Skeletal muscle tissue (tissue), 4 donors: ENCODE data around the gene PPDPF. TPM values are rescaled to one million over a fixed set of nuclear protein-coding genes. Genes with fewer than 3 reads are reported as not detected.
"Not testable (repeated sequence)": the region's sequence is repeated elsewhere in the genome, so short reads cannot be mapped to it uniquely, and the experiment has no call there.

Source experiments
- H3K27ac ChIP-seq: one replicate; pipeline ENCODE4 v1.7.0; 2013; ENCODE audit warnings: mild to moderate bottlenecking, low read depth, low read length, inconsistent platforms
- H3K27me3 ChIP-seq, 3 donors: one replicate each; pipeline ENCODE4 v1.7.0; 2013; ENCODE audit warnings: low read length in 3 of 3; ENCODE audit not compliant: control insufficient read depth in 3 of 3, insufficient read depth in 3 of 3
- H3K36me3 ChIP-seq, 3 donors: one replicate each; pipeline ENCODE4 v1.7.0; 2013; ENCODE audit warnings: low read length in 3 of 3; ENCODE audit not compliant: control insufficient read depth in 3 of 3, insufficient read depth in 3 of 3
- H3K4me1 ChIP-seq, 3 donors: one replicate each; pipeline ENCODE4 v1.7.0; 2013; ENCODE audit warnings: low read length in 3 of 3, mild to moderate bottlenecking in 3 of 3; ENCODE audit not compliant: control insufficient read depth in 3 of 3, insufficient read depth in 3 of 3
- H3K4me3 ChIP-seq, 3 donors: one replicate each; pipeline ENCODE4 v1.7.0; 2013; ENCODE audit warnings: low read length in 3 of 3
- H3K9ac ChIP-seq, 3 donors: one replicate each; pipeline ENCODE4 v1.7.0; 2013; ENCODE audit warnings: low read length in 3 of 3, mild to moderate bottlenecking in 3 of 3, moderate library complexity in 2 of 3, low read depth in 1 of 3
- H3K9me3 ChIP-seq, 3 donors: one replicate each; pipeline ENCODE4 v1.7.0; 2013; ENCODE audit warnings: low read length in 3 of 3; ENCODE audit not compliant: control insufficient read depth in 3 of 3
- total RNA-seq: library from RNA; depleted of rRNA; stranded (reverse); fragments of >200 nt; gene quantifications from one replicate; pipeline ENCODE4 v1.2.3, GENCODE V29; 2014
- donor health status: Osteomylitis.

PPDPF gene
- total RNA-seq, 1 donor from 2014 or later: 24.0 TPM

DNA sequence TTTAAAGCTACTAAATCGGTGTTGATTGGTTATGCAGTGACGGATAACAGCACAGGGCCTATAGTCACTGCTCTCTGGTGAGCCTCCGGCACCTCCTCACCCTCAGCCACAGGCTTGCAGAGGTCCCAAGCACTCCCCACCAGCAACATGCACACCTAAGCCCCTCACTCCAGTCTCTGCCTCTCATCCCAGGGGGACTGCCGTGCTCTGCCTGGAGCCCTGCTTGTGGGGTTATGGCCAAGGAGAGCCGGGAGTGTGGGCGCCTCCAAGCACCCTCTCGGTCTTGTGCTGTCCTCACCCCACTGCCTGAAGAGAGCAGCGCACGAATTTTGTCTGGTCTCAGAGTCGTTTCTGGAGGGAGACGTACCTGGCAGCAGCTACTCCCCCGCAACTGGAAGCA lies 14.8 kb upstream of the PPDPF start:
- H3K9me3 ChIP-seq: peaks cover 0 to 8% (median 7%) of the 10 kb centered on the region in 3 donors
- H3K27ac ChIP-seq: no peak overlapping the region
- H3K4me3 ChIP-seq: no peak overlapping the region
- no peaks in the 10 kb centered on the region for H3K36me3 ChIP-seq
- H3K9ac ChIP-seq: no peak overlapping the region
- H3K27me3 ChIP-seq: peaks cover 0 to 2% (median 0%) of the 10 kb centered on the region in 3 donors
- peaks cover 15 to 31% (median 31%) of the 10 kb centered on the region in 3 donors for H3K4me1 ChIP-seq

DNA sequence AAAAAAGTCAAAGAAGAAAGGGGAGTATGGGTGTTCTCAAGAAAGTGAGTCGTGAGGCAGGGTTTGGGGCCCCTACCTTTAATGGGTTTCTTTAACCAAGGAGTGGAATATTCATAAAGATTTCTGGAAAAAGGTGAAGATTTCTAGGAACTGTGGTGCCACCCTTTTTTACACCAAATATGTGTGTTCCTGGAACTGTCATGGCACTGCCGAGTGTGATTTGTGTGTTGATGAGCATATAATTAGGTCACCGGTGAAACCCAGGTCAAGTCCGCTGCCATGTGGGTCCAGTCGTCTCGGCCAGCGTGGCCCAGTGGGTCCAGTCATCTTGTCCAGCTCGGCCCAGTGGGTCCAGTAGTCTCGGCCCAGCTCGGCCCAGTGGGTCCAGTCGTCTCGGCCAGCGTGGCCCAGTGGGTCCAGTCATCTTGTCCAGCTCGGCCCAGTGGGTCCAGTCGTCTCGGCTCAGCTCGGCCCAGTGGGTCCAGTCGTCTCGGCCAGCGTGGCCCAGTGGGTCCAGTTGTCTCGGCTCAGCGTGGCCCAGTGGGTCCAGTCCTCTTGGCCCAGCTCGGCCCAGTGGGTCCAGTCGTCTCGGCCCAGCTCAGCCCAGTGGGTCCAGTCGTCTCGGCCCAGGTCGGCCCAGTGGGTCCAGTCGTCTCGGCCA lies 13.4 kb upstream of the PPDPF start:
- H3K27ac ChIP-seq: no peak overlapping the region
- H3K9ac ChIP-seq: no peak overlapping the region
- H3K4me1 ChIP-seq: peaks cover 8 to 21% (median 19%) of the 10 kb centered on the region in 3 donors
- H3K4me3 ChIP-seq: no peak overlapping the region
- H3K36me3 ChIP-seq: no peaks in the 10 kb centered on the region
- peaks cover 0 to 8% (median 7%) of the 10 kb centered on the region in 3 donors for H3K9me3 ChIP-seq
- H3K27me3 ChIP-seq: no peaks in the 10 kb centered on the region

DNA sequence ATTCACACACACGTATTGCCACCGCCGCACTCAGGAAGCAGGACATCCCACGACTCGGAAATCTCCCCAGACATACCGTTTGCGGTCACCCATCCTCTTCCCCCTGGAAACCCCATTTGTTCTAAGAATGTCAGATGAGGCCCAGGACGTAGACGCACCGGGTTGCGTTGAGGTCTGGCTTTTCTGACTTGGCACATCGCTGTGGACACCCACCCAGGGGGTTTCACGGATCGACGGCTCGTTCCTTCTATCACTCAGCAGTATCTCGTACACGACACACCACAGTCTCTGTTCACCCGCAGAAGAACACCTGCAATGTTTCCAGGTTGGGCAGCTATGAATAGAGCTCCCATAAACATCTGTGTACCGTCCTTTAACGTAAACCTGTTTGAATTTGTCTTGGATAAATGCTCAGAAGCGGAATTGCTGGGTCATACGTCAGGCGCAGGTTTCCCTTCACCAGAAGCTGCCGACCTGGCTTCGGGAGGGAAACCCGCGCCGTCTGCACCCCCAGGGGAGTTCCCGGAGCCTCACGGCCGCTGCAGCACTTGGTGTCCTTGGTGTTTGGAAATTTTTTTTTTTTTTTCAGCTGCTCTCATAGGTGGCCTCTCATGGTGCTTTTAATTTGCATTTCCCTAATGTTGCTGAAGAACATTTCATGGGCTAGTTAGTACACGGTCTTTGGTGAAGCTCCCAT lies 12.3 kb upstream of the PPDPF start:
- Histone ChIP-seq H3K4me1 (peaks cover 4 to 14% (median 11%) of the 10 kb centered on the region in 3 donors), H3K27ac (peak overlapping the region; percentile 85), H3K9me3 (peaks cover 0 to 8% (median 7%) of the 10 kb centered on the region in 3 donors), H3K9ac (no peak overlapping the region), H3K36me3 (no peaks in the 10 kb centered on the region), H3K4me3 (no peak overlapping the region), H3K27me3 (no peaks in the 10 kb centered on the region)

DNA sequence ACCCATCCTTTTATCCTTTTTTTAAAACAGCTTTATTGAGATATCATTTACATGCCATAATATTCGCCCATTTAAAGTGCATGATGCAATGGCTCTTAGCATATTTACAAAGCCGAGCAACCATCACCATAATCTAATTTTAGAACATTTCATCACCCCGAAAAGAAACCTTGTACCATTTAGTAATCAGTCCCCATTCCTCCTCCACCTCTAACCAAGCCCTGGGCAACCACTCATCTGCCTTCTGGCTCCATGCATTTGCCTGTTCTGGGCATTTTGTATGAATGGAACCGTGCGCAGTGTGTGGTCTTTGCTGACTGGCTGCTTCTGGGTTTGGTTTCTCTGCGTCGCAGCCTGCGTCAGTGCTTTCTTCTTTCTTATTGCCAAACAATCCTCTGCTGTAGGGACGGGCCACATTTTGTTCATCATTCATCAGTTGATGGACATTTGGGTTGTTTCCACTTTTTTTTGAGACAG lies 11.4 kb upstream of the PPDPF start:
- Histone ChIP-seq H3K4me3 (peak overlapping the region in 1 of 3 donors; percentile 24), H3K27me3 (no peaks in the 10 kb centered on the region), H3K9me3 (peaks cover 0 to 8% (median 7%) of the 10 kb centered on the region in 3 donors), H3K9ac (peak overlapping the region in 2 of 3 donors; percentile 39 to 55), H3K36me3 (no peaks in the 10 kb centered on the region), H3K4me1 (peaks cover 4 to 14% (median 9%) of the 10 kb centered on the region in 3 donors), H3K27ac (peak overlapping the region; percentile 85)

DNA sequence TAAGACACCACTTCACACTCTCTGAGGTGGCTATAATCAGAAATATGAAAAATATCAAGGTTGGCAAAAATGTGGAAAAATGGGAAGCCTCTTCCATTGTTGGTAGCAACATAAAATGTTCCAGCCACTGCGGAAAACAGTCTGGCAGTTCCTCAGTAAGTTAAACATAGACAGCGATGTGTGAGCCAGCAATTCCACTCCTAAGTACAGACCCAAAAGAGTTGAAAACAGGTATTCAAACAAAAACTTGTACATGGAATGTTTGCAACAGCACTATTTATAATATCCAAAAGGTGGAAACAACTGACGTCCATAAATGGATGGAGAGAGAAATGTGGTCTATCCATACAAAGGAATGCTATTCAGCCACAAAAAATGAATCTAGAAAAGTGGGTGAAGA lies 7.4 kb upstream of the PPDPF start:
- H3K4me3 ChIP-seq: no peak overlapping the region
- no peak overlapping the region for H3K27ac ChIP-seq
- peaks cover 0 to under 1% (median 0%) of the 10 kb centered on the region in 3 donors for H3K36me3 ChIP-seq
- H3K27me3 ChIP-seq: no peaks in the 10 kb centered on the region
- H3K9ac ChIP-seq: no peak overlapping the region
- peaks cover 4 to 14% (median 9%) of the 10 kb centered on the region in 3 donors for H3K4me1 ChIP-seq
- H3K9me3 ChIP-seq: no peaks in the 10 kb centered on the region

DNA sequence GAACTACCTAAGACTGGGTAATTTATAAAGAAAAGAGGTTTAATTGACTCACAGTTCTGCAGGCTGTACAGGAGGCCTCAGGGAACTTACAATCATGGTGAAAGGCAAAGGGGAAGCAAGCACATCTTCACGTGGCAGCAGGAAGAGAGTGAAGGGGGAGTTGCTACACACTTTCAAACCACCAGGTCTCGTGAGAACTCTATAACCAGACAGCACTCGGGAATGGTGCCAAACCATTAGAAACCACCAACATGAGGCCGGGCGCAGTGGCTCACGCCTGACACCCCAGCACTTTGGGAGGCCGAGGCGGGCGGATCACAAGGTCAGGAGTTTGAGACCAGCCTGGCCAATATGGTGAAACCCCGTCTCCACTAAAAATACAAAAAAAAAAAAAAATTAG lies 6.0 kb upstream of the PPDPF start:
- not testable (repeated sequence) for H3K9me3 ChIP-seq, H3K27ac ChIP-seq, H3K27me3 ChIP-seq, H3K9ac ChIP-seq, H3K4me3 ChIP-seq, H3K36me3 ChIP-seq
- H3K4me1 ChIP-seq: peaks cover 4 to 22% (median 7%) of the 10 kb centered on the region in 3 donors

DNA sequence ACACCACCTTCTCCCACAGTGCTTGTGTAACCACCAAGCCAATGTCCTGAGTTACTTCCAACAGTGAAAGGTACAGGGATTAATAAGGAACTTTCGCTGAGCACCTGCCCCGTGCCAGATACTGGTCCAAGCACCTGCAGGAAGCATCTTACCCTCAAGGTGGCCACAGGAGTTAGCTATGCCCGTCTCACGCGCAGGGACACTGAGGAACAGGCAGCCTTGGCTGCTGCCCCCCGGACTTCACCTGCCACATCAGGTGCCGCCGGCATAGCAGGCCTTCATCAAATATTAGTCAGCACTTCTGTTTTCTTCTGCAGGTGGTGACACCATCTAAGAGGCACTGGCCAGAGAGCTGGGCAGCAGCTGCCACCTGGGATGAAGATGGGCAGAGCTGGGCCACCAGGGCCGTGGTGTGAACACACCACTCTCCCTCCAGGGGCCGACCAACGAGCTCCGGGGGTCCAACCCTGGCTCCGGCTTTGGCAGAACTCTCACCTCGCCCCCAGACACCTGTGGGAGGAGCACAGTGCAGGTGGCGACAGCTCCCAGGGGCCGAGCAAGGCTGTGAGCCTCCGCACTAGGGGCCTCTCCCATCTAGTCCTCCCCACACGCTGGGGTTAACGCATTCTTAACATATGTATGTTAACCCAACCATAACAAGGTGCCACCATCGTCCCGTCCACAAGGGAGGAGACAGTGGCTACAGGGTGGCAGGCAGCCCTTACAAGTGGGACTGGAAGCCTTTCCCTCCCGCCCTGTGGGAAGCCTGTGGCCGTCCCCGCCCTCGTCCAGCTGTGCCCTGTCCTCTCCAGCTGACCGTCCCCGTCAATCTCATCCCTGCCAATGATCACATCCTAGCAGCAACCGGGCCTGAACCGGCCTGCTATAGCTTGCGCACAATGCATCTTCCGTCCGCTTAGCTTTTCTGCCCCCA lies 2.9 kb upstream of the PPDPF start:
- no peaks in the 10 kb centered on the region for H3K9me3 ChIP-seq
- H3K4me1 ChIP-seq: peaks cover 20 to 34% (median 22%) of the 10 kb centered on the region in 3 donors

DNA sequence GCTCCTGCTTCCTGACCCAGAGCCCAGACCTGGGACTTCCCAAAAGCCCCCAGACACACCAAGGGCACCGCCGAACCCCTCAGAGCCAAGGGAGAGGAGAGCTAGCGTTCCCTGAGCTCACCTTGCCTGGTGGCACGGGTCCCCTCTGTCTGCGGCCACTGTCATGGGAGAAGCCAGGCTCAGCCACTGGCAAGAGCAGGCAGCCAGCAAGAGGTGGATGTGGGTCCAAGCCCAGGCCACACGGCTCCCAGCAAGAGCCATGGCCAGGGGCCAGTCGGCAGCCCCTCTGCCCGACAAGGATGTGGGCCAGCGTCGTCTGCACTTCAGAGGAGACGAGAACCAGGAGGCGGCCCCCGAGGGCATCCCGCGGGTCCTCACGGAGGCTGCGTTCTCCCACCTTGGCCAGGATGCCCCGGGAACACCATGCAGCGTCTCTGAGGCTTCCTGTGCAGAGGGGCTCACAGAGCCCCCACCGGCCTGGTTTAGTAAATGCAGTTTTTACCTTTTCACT lies 2.2 kb upstream of the PPDPF start:
- no peak overlapping the region for H3K4me3 ChIP-seq

More for the DNA sequence above, 2.9 kb upstream of the PPDPF start:
- Histone ChIP-seq H3K27me3 (no peaks in the 10 kb centered on the region), H3K4me3 (no peak overlapping the region), H3K36me3 (peaks cover 6 to 14% (median 7%) of the 10 kb centered on the region in 3 donors), H3K27ac (no peak overlapping the region), H3K9ac (no peak overlapping the region)

DNA sequence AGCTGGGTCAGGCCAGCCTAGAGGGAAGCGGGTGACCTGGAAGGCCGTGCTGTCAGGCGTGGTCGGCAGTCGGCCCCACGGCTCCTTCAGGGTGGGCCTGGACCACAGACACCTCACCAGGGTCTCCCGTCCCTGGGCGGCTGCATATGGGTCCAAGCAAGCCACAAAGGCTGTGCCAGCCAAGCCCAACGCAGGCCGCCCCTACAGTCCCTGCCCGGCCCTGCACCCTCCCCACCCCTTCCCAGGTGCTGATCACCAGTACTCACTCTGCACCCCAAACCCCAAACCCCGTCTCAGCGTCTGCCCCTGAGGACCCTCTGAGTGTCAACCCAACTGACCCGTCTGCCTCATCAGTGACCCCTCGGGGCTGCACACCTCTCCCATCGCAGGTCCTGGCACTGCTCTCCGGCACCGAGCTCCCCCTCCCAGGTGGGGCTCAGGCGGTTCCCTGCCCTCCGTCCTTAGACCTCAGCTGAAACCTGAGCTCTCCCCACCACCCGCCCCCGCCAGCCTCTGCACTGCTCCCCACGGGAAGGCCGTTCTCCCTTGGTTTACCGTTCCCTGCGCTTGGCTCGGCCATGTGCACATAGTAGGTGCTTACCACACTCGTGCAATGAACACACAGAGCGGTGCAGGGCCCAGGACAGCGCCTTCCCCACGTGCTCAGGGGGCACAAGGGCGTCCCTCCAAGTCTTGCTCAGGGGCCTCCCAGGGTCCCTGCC lies 1.5 kb upstream of the PPDPF start:
- peak overlapping the region in 2 of 3 donors; percentile 79 to 81 for H3K9ac ChIP-seq

More for the DNA sequence above, 2.2 kb upstream of the PPDPF start:
- Histone ChIP-seq H3K27me3 (no peaks in the 10 kb centered on the region), H3K27ac (no peak overlapping the region), H3K4me1 (peaks cover 22 to 36% (median 22%) of the 10 kb centered on the region in 3 donors), H3K36me3 (peaks cover 11 to 18% (median 12%) of the 10 kb centered on the region in 3 donors), H3K9ac (no peak overlapping the region), H3K9me3 (no peaks in the 10 kb centered on the region)

More for the DNA sequence above, 1.5 kb upstream of the PPDPF start:
- Histone ChIP-seq H3K36me3 (peaks cover 11 to 18% (median 12%) of the 10 kb centered on the region in 3 donors), H3K9me3 (no peaks in the 10 kb centered on the region), H3K27ac (peak overlapping the region; percentile 79), H3K4me3 (peak overlapping the region; percentile 60 to 80 (median 78)), H3K4me1 (peaks cover 22 to 36% (median 22%) of the 10 kb centered on the region in 3 donors), H3K27me3 (no peaks in the 10 kb centered on the region)
